SKM-1 treated with dmso at 0.1 percent for 144 hours (cell line): ENCODE results near the gene DEUP1.

Experiments
- DNase-seq: peaks from one replicate; lab custom pipeline; 2025; ENCODE audit not compliant: unreplicated experiment; lab: John Stamatoyannopoulos, UW

The DEUP1 gene

DNA sequence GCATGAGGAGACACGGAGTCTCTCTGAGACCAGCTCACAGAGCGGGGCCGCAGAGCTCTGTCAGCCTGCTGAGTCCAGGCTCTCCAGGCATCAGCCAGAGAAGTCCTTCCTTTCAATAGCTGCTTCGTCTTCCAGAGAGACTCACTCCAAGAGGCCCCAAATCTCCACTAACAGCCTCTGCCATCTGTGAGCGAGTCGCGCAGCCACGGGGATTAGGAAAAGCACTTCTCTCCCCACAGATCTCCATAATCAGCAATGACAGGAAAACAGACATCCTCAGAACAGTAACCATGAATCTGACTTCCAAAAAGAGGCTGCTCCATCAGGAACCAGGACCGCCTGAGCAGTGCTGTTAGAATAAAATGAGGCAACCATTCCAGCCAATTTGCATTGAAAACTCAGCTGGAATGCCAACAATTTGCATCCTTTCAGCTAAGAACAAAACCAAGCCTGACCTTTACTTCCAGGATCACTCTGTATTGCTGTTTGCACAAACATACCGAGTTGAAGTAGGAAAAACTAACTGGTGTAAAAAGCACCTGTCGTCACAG is 147.2 kb downstream of the DEUP1 start:
- no peak for DNase-seq

GRCh38 chr11:93478841-93479240 is 148.3 kb downstream of the DEUP1 start:
- no peak for DNase-seq

- DNase-seq = no peak
Measured at GRCh38 chr11:93480256-93480655, 149.7 kb downstream of the DEUP1 start.

- no peak for DNase-seq
Measured at GRCh38 chr11:93480756-93481155, 150.2 kb downstream of the DEUP1 start.

- no peak for DNase-seq
Measured at GRCh38 chr11:93481279-93481678, 150.7 kb downstream of the DEUP1 start.

GRCh38 chr11:93481696-93482095 is 151.2 kb downstream of the DEUP1 start:
- no peak for DNase-seq

DNA sequence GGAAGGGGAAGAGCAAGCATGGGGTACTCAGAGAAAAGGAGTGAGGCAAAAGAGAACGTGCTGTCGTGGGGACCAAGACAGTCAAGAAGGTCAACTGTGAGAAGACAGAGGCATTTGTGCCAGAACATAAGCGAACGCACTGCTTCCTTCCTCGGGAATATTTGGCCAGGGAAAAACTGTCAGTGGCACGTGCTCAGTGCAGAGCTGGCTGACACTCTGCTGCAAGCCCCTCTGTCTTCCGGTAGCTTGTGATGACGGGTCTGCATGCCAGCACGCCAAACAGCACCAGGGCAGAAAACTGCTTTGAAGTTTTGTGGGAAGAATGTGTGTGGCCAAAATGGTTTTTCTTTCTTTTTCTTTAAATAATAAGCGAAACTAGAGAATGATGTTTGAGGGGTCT is 152.0 kb downstream of the DEUP1 start:
- no peak for DNase-seq

GRCh38 chr11:93484716-93485115 is 154.2 kb downstream of the DEUP1 start:
- DNase-seq = no peak

- DNase-seq = no peak
Measured at GRCh38 chr11:93485983-93486382, 155.4 kb downstream of the DEUP1 start.

GRCh38 chr11:93487032-93487483 is 156.5 kb downstream of the DEUP1 start:
- no peak for DNase-seq
